WI38 (cell line): ENCODE measurements around the gene PLD6.

ENCODE experiments used
- H3K4me3 ChIP-seq: 2 replicates; pipeline ENCODE4 v1.5.1; 2011; ENCODE audit warnings: low read depth, mild to moderate bottlenecking, control low read depth, low read length
- CTCF ChIP-seq: IDR thresholded peaks from 2 replicates; pipeline ENCODE4 v1.5.1; 2012; ENCODE audit warnings: low read depth, mild to moderate bottlenecking, control low read depth, low read length

The PLD6 gene

GRCh38 chr17:17232303-17232621 is 26.1 kb upstream of the PLD6 start:
- TF ChIP-seq CTCF = no peak
- no peak overlapping the region for H3K4me3 ChIP-seq

- H3K4me3 ChIP-seq = no peak overlapping the region
- no peak for TF ChIP-seq CTCF
These were observed 25.6 kb upstream of the PLD6 start for GRCh38 chr17:17231621-17232302.

- no peak for TF ChIP-seq CTCF
- no peak overlapping the region for H3K4me3 ChIP-seq
These were observed 23.6 kb upstream of the PLD6 start for GRCh38 chr17:17229416-17230384.

GRCh38 chr17:17228521-17229279 is 22.6 kb upstream of the PLD6 start:
- H3K4me3 ChIP-seq = no peak overlapping the region
- TF ChIP-seq CTCF = no peak

GRCh38 chr17:17227608-17228520 is 21.7 kb upstream of the PLD6 start:
- TF ChIP-seq CTCF = no peak

GRCh38 chr17:17226451-17227265 is 20.5 kb upstream of the PLD6 start:
- no peak for TF ChIP-seq CTCF
- no peak overlapping the region for H3K4me3 ChIP-seq

More at GRCh38 chr17:17227608-17228520, 21.7 kb upstream of the PLD6 start:
- no peak overlapping the region for H3K4me3 ChIP-seq
